Measurements from ENCODE around the gene FEZF2.

The FEZF2 gene

GRCh38 chr3:62378311-62378789, 5.0 kb upstream of the FEZF2 start:
- TF ChIP-seq CTCF (IDR thresholded peaks at IDR 0.05), result no peak

DNA sequence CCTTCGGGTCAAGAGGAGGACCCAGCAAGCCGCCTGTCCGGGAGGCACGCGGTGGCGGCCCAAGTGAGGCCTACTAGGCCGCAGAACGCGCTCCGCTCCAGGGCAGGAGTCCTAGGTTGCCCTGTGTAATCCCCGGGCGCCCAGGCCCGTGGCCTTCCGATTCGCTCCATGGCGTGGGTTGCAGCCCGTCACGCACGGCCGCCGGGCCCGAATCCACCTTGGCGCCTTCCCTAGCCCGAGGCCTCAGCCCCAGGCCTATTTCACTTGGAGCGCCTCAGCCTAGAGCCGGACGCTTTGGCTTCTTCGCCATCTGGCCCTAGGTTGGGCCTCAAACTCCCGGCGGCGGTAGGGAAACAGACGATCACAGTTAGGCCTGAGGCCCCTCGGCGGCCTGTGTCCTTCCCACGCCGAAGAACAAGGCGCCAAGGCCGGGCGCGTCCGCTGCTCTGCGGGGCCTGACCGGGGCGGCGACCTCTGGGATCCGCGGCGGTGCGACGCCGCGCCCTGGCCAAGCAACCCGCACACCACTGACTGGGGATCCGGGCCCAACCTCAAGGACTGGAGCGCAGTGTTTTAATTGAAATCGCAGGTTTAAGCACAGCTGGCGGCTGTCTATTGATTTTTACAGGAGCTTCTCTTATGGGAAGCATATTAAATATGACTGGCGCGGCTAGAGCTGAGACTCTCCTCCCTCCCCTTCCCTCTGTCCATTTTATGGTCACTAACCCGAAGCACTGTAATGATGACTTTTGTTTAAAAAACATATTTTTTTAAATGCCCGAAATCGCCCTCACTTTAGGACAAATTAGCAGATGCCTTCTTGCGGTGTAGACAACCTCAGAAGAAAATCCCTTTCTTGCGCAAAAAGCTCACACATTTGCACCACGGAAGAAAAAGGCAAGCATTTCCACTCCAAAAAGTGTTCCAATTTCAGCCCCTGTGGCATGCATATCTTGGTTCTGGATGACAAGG, 3.8 kb upstream of the FEZF2 start:
- TF ChIP-seq CTCF (IDR thresholded peaks at IDR 0.05), result no peak

GRCh38 chr3:62376454-62376720, 3.0 kb upstream of the FEZF2 start:
- no peak for TF ChIP-seq CTCF (IDR thresholded peaks at IDR 0.05)

- TF ChIP-seq CTCF (IDR thresholded peaks at IDR 0.05), result no peak
These were observed 2.5 kb upstream of the FEZF2 start for GRCh38 chr3:62375655-62376453.

GRCh38 chr3:62374341-62375218, 1.2 kb upstream of the FEZF2 start:
- TF ChIP-seq CTCF (IDR thresholded peaks at IDR 0.05), result no peak

GRCh38 chr3:62373714-62374333, 474 bp upstream of the FEZF2 start:
- TF ChIP-seq CTCF (IDR thresholded peaks at IDR 0.05), result no peak

DNA sequence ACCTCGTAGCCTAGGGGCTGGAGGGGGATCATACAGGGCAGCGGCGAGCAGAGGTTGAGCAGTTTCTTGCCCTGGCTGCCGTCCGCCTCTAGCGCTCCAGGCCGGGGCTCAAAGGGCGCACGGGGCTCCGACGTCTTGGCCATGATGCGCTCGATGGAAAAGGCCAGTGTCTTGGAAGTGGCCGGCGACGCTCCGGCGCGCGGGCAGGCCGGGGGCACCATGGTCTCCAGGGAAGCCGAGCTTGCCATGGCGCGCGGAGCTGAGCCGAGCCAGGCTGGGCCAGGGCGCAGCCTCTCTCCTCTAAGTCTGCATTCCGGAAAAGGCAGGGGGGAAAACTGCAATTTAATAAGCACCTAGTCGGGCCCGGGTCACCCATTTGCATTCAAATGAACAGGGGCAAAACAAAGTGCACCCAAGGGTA, 719 bp downstream of the FEZF2 start:
- TF ChIP-seq CTCF (IDR thresholded peaks at IDR 0.05), result no peak
